ENCODE data around the gene CTNND1.

GRCh38 chr11:57744357-57744756 lies 17.2 kb upstream of the CTNND1 start:
- TF ChIP-seq FOXM1 (IDR thresholded peaks at IDR 0.05; ENCODE audit: borderline replicate concordance) (no peak), BHLHE40 (IDR thresholded peaks at IDR 0.05; ENCODE audit: borderline replicate concordance) (no peak), SUZ12 (IDR thresholded peaks at IDR 0.05) (no peak), ELF4 (IDR thresholded peaks at IDR 0.05) (no peak), SP1 (IDR thresholded peaks at IDR 0.05) (no peak), FOXK2 (IDR thresholded peaks at IDR 0.05) (no peak), FOXA1 (IDR thresholded peaks at IDR 0.05) (no peak)
